Measurements from ENCODE around the gene TCAP. TPM values are rescaled to one million over a fixed set of nuclear protein-coding genes. Genes with fewer than 3 reads are reported as not detected.

The TCAP gene
- total and polyA plus RNA-seq, 2 experiments from 2014 or later: 0.61 to 2.1 TPM

- no peak for TF ChIP-seq REST (IDR thresholded peaks at IDR 0.05; ENCODE audit: unreplicated experiment)
- TF ChIP-seq NANOG (IDR thresholded peaks at IDR 0.05; ENCODE audit: borderline replicate concordance): no peak
- no peak for TF ChIP-seq CTCF (conservative IDR thresholded peaks at IDR 0.05; ENCODE audit: low read depth in 2 of 2)
- no peak for TF ChIP-seq JUNB (IDR thresholded peaks at IDR 0.05; ENCODE audit: unreplicated experiment)
- no peak for TF ChIP-seq EZH2 (IDR thresholded peaks at IDR 0.05; ENCODE audit: low read depth, unreplicated experiment)
- no peak for TF ChIP-seq CREB1 (CRISPR knock-in tag; IDR thresholded peaks at IDR 0.05; ENCODE audit: low read depth)
- no peak for TF ChIP-seq POLR2AphosphoS5 (IDR thresholded peaks at IDR 0.05; ENCODE audit: low read depth)
- TF ChIP-seq ETS1 (IDR thresholded peaks at IDR 0.05): no peak
These were observed 38.0 kb downstream of the TCAP start (continued) for GRCh38 chr17:39702901-39703893.

GRCh38 chr17:39703913-39704312, 38.8 kb downstream of the TCAP start:
- Mint-ChIP-seq H3K27ac (peak overlapping the region; percentile 94), H3K4me3 (peak overlapping the region; percentile 23; the same call in 1 of the 3 replicates), H3K27me3 (ENCODE audit: insufficient read depth, low read depth, poor library complexity) (peaks cover 5% of the 10 kb centered on the region), H3K4me1 (peaks cover 58% of the 10 kb centered on the region), H3K9me3 (no peaks in the 10 kb centered on the region), H3K36me3 (ENCODE audit: low read depth) (peaks cover 40% of the 10 kb centered on the region)
- no peak overlapping the region for H3K4me3 ChIP-seq
- H3K27ac ChIP-seq (ENCODE audit: low read depth): peak overlapping the region; percentile 79; the same call in 1 of the 2 replicates
- H3K9me2 ChIP-seq (ENCODE audit: insufficient read depth): no peaks in the 10 kb centered on the region
- H3K79me2 ChIP-seq (replicated peaks; ENCODE audit: insufficient read depth): peaks cover 85% of the 10 kb centered on the region
- 0 out of 2 replicates have a peak, but pooled peaks cover 2% of the 10 kb centered on the region for H3F3A ChIP-seq (replicated peaks; ENCODE audit: low read depth)
- peaks cover 53% of the 10 kb centered on the region for H3K4me1 ChIP-seq (ENCODE audit: insufficient read depth)
- no peak overlapping the region for H2AFZ ChIP-seq
- no peaks in the 10 kb centered on the region for H3K27me3 ChIP-seq (ENCODE audit: insufficient read depth)
- ATAC-seq (no peak), DNase-seq (ENCODE audit: low spot score) (no peak)
- H4K20me1 ChIP-seq (replicated peaks; ENCODE audit: insufficient read depth): peaks cover 32% of the 10 kb centered on the region
- peaks cover 10% of the 10 kb centered on the region for H3K36me3 ChIP-seq (ENCODE audit: insufficient read depth)
- peak overlapping the region; percentile 75; the same call in 1 of the 2 replicates for H3K4me2 ChIP-seq
- TF ChIP-seq CTCF (conservative IDR thresholded peaks at IDR 0.05; ENCODE audit: low read depth in 2 of 2) (no peak), ETS1 (IDR thresholded peaks at IDR 0.05) (no peak), NANOG (IDR thresholded peaks at IDR 0.05; ENCODE audit: borderline replicate concordance) (no peak), ZNF114 (CRISPR knock-in tag; IDR thresholded peaks at IDR 0.05) (no peak), STAT1 (IDR thresholded peaks at IDR 0.05; ENCODE audit: unreplicated experiment) (no peak)
